ENCODE measurements around the gene EMC1. TPM values are rescaled to one million over a fixed set of nuclear protein-coding genes. Genes with fewer than 3 reads are reported as not detected.
"Not testable (repeated sequence)": the region's sequence is repeated elsewhere in the genome, so short reads cannot be mapped to it uniquely, and the experiment has no call there.

EMC1 gene
- total RNA-seq, 2 experiments from 2014 or later, result 41.3 to 50.1 TPM

- BruUV-seq (replicated peaks), result no TSS peak
- no peak for TF ChIP-seq CTCF (conservative IDR thresholded peaks at IDR 0.05; ENCODE audit: low read length)
- no peak for TF ChIP-seq EZH2phosphoT487 (IDR thresholded peaks at IDR 0.05; ENCODE audit: borderline replicate concordance, low read depth, low read length)
- ChIA-PET POLR2A (no interaction called here), CTCF (ENCODE audit: unreplicated experiment) (no interaction called here)
- Histone ChIP-seq H3K9me3 (ENCODE audit: low read length) (no peaks in the 10 kb centered on the region), H3K9me2 (ENCODE audit: insufficient read depth, low read length) (no peaks in the 10 kb centered on the region), H3K4me3 (ENCODE audit: low read depth, low read length, poor library complexity, severe bottlenecking) (no peak overlapping the region), H2AFZ (ENCODE audit: low read length) (no peak overlapping the region), H3K36me3 (ENCODE audit: insufficient read depth, low read length) (no peaks in the 10 kb centered on the region), H3K4me2 (ENCODE audit: low read length) (no peak overlapping the region), H3K79me2 (ENCODE audit: insufficient read depth, low read depth, low read length) (no peaks in the 10 kb centered on the region), H3K4me1 (ENCODE audit: insufficient read depth, low read length, poor library complexity, severe bottlenecking) (no peaks in the 10 kb centered on the region), H3K27ac (ENCODE audit: low read depth, low read length, poor library complexity, severe bottlenecking) (no peak overlapping the region), H4K20me1 (ENCODE audit: insufficient read depth, low read length) (no peaks in the 10 kb centered on the region)
- intact Hi-C loops (cut with micrococcal nuclease; ENCODE audit: unreplicated experiment), result no loop called here
- no peak for DNase-seq (ENCODE audit: low spot score)
These were observed 32.6 kb upstream of the EMC1 start for GRCh38 chr1:19283891-19284290.

DNA sequence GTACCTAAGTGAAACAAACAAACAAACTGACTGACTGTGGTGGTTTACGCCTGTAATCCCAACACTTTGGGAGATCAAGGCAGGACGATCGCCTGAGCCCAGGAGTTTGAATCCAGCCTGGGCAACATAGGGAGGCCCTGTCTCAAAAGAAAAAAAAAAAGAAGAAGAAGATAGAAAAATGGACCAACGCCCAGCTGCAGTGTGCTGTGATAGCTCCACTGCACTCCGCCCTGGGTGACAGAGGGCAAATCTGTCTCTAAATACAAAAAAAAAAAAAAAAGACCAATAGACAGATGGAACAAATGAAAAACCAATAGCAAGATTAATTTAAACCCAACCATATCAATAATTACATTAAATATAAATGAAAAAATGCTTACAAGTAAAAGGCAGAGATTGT is 23.3 kb upstream of the EMC1 start:
- Histone ChIP-seq H3K9me2 (ENCODE audit: insufficient read depth, low read length) (no peaks in the 10 kb centered on the region), H3K27ac (ENCODE audit: low read depth, low read length, poor library complexity, severe bottlenecking) (no peak overlapping the region), H3K9me3 (ENCODE audit: low read length) (no peaks in the 10 kb centered on the region), H3K4me1 (ENCODE audit: insufficient read depth, low read length, poor library complexity, severe bottlenecking) (no peaks in the 10 kb centered on the region), H2AFZ (ENCODE audit: low read length) (no peak overlapping the region), H3K36me3 (ENCODE audit: insufficient read depth, low read length) (no peaks in the 10 kb centered on the region), H4K20me1 (ENCODE audit: insufficient read depth, low read length) (no peaks in the 10 kb centered on the region), H3K4me3 (ENCODE audit: low read depth, low read length, poor library complexity, severe bottlenecking) (no peak overlapping the region), H3K79me2 (ENCODE audit: insufficient read depth, low read depth, low read length) (no peaks in the 10 kb centered on the region), H3K4me2 (ENCODE audit: low read length) (no peak overlapping the region)
- CTCF ChIA-PET (ENCODE audit: unreplicated experiment), result no interaction called here
- intact Hi-C loops (cut with micrococcal nuclease; ENCODE audit: unreplicated experiment), result no loop called here
- TF ChIP-seq EZH2phosphoT487 (IDR thresholded peaks at IDR 0.05; ENCODE audit: borderline replicate concordance, low read depth, low read length), result no peak
- no peak for TF ChIP-seq CTCF (conservative IDR thresholded peaks at IDR 0.05; ENCODE audit: low read length)
- POLR2A ChIA-PET, result interaction anchor here (0.6 kb wide), 1 partner anchor 198 kb away, joined by 4 read pairs; no protein-coding TSS in a partner anchor
- no peak for DNase-seq (ENCODE audit: low spot score)
- no TSS peak for BruUV-seq (replicated peaks)

- H3K36me3 ChIP-seq (ENCODE audit: insufficient read depth, low read length); CTCF ChIA-PET (ENCODE audit: unreplicated experiment); DNase-seq (ENCODE audit: low spot score); H3K4me2 ChIP-seq (ENCODE audit: low read length); H3K9me3 ChIP-seq (ENCODE audit: low read length); intact Hi-C loops (cut with micrococcal nuclease; ENCODE audit: unreplicated experiment); H3K4me1 ChIP-seq (ENCODE audit: insufficient read depth, low read length, poor library complexity, severe bottlenecking); BruUV-seq (replicated peaks); H3K79me2 ChIP-seq (ENCODE audit: insufficient read depth, low read depth, low read length); H3K9me2 ChIP-seq (ENCODE audit: insufficient read depth, low read length); H2AFZ ChIP-seq (ENCODE audit: low read length); H4K20me1 ChIP-seq (ENCODE audit: insufficient read depth, low read length); H3K27ac ChIP-seq (ENCODE audit: low read depth, low read length, poor library complexity, severe bottlenecking); POLR2A ChIA-PET; H3K4me3 ChIP-seq (ENCODE audit: low read depth, low read length, poor library complexity, severe bottlenecking): not testable (repeated sequence)
These were observed 22.7 kb upstream of the EMC1 start for GRCh38 chr1:19273844-19274531.

Data from OCI-LY7 (cell line).